RWPE2 (cell line): Measurements from ENCODE around the gene C1QTNF8.

Source experiments
- ATAC-seq: fragments of 200-7000 bp; cut with Tn5 transposase; 3 replicates; pipeline ENCODE4 v1.9.1; 2021; ENCODE audit warnings: low read depth
- DNase-seq: peaks from one replicate; pipeline ENCODE4 v3.0.0-alpha.2; 2020; ENCODE audit warnings: low spot score
- H3K27ac ChIP-seq: fragments of 450-650 bp; 2 replicates; pipeline ENCODE4 v1.5.1; 2017; ENCODE audit warnings: mild to moderate bottlenecking; ENCODE audit not compliant: poor library complexity, severe bottlenecking
- H3K27me3 ChIP-seq: fragments of 250-450 bp; sonication (Bioruptor Pico); 2 replicates; pipeline ENCODE4 v1.5.1; 2021; ENCODE audit warnings: mild to moderate bottlenecking, moderate library complexity; ENCODE audit not compliant: insufficient read depth, poor library complexity, severe bottlenecking
- H3K36me3 ChIP-seq: fragments of 250-450 bp; sonication (Bioruptor Pico); 2 replicates; pipeline ENCODE4 v1.5.1; 2020; ENCODE audit warnings: low read depth, mild to moderate bottlenecking, moderate library complexity
- H3K4me1 ChIP-seq: fragments of 250-450 bp; sonication (Bioruptor Pico); 2 replicates; pipeline ENCODE4 v1.5.1; 2021; ENCODE audit warnings: mild to moderate bottlenecking, moderate library complexity; ENCODE audit not compliant: insufficient read depth, poor library complexity, severe bottlenecking
- H3K4me3 ChIP-seq: fragments of 250-450 bp; sonication (Bioruptor Pico); 2 replicates; pipeline ENCODE4 v1.5.1; 2021; ENCODE audit warnings: mild to moderate bottlenecking, moderate library complexity; ENCODE audit not compliant: severe bottlenecking
- H3K9me3 ChIP-seq: fragments of 250-450 bp; sonication (Bioruptor Pico); 2 replicates; pipeline ENCODE4 v1.5.1; 2021; ENCODE audit warnings: mild to moderate bottlenecking, moderate library complexity; ENCODE audit not compliant: severe bottlenecking
- TF ChIP-seq, protein P1 (sequence below): fragments of 450-650 bp; IDR thresholded peaks from one replicate; pipeline ENCODE4 v1.5.1; 2017; ENCODE audit warnings: mild to moderate bottlenecking, moderate library complexity; ENCODE audit not compliant: poor library complexity, severe bottlenecking

Gene C1QTNF8

GRCh38 chr16:1108299-1109252 lies 12.5 kb upstream of the C1QTNF8 start:
- H3K9me3 ChIP-seq = no peaks in the 10 kb centered on the region
- ATAC-seq = peak; percentile 30; the same call in 1 of the 3 replicates
- DNase-seq = no peak
- no peaks in the 10 kb centered on the region for H3K4me1 ChIP-seq
- H3K27me3 ChIP-seq = peaks cover 50% of the 10 kb centered on the region
- H3K36me3 ChIP-seq = no peaks in the 10 kb centered on the region
- TF ChIP-seq, protein P1, sequence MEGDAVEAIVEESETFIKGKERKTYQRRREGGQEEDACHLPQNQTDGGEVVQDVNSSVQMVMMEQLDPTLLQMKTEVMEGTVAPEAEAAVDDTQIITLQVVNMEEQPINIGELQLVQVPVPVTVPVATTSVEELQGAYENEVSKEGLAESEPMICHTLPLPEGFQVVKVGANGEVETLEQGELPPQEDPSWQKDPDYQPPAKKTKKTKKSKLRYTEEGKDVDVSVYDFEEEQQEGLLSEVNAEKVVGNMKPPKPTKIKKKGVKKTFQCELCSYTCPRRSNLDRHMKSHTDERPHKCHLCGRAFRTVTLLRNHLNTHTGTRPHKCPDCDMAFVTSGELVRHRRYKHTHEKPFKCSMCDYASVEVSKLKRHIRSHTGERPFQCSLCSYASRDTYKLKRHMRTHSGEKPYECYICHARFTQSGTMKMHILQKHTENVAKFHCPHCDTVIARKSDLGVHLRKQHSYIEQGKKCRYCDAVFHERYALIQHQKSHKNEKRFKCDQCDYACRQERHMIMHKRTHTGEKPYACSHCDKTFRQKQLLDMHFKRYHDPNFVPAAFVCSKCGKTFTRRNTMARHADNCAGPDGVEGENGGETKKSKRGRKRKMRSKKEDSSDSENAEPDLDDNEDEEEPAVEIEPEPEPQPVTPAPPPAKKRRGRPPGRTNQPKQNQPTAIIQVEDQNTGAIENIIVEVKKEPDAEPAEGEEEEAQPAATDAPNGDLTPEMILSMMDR = no peak
- H3K27ac ChIP-seq = no peak overlapping the region
- no peak overlapping the region for H3K4me3 ChIP-seq

DNA sequence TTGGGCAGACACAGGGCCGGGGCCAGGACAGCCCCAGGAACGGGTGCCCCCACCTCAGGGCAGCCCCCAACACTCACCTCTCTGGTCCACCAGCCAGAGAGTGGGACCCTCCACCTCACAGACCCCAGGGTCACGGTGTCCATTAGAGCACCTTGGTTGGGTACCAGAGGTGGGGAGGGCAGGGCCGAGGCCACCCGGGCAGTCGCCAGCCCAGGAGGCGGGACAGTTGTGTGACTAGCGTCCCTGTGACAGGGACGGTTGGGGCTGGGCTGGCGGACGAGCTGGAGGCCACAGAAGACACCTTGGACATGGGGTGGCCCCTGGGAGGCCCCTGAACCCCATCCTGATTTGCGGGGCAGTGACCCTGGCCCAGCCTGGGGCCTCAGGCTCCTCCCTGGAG lies 11.7 kb upstream of the C1QTNF8 start:
- TF ChIP-seq, protein P1 = no peak
- H3K4me1 ChIP-seq = no peaks in the 10 kb centered on the region
- peaks cover 50% of the 10 kb centered on the region for H3K27me3 ChIP-seq
- H3K27ac ChIP-seq = no peak overlapping the region
- no peak overlapping the region for H3K4me3 ChIP-seq
- no peak for DNase-seq
- H3K36me3 ChIP-seq = no peaks in the 10 kb centered on the region
- no peaks in the 10 kb centered on the region for H3K9me3 ChIP-seq
- no peak for ATAC-seq

DNA sequence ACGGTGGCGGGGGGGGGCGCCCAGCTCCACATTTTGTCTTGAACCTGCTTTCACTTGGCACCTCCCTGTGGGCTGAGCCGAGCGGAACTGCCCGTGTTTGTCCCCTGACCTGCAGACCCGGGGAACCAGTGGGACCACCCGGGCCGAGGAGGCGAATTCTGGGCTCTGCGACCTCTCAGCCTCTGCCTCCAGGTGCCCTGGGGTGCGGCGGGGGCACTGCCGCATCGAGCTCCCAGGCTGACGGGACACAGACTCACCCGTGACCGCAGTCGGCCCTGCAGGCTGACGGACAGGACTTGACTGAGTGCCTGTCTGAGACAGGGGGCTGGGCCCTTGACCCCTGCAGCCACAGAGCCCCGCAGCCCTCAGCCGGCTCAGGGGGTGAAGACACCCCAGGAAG lies 11.1 kb upstream of the C1QTNF8 start:
- ATAC-seq = no peak
- Histone ChIP-seq H3K27ac (no peak overlapping the region), H3K36me3 (no peaks in the 10 kb centered on the region), H3K9me3 (no peaks in the 10 kb centered on the region), H3K4me1 (no peaks in the 10 kb centered on the region), H3K27me3 (peaks cover 50% of the 10 kb centered on the region), H3K4me3 (no peak overlapping the region)
- DNase-seq = no peak
- TF ChIP-seq, protein P1 = no peak

GRCh38 chr16:1106659-1107058 lies 10.6 kb upstream of the C1QTNF8 start:
- no peak for ATAC-seq
- H3K36me3 ChIP-seq = no peaks in the 10 kb centered on the region
- H3K27me3 ChIP-seq = peaks cover 48% of the 10 kb centered on the region
- no peaks in the 10 kb centered on the region for H3K4me1 ChIP-seq
- TF ChIP-seq, protein P1 = peak; percentile 40
- no peak overlapping the region for H3K27ac ChIP-seq
- no peak overlapping the region for H3K4me3 ChIP-seq
- H3K9me3 ChIP-seq = no peaks in the 10 kb centered on the region
- DNase-seq = no peak
